ENCODE results near the gene PC. TPM values are rescaled to one million over a fixed set of nuclear protein-coding genes. Genes with fewer than 3 reads are reported as not detected.

PC gene
- total RNA-seq, 1 donor from 2014 or later: 10.5 TPM

GRCh38 chr11:66857234-66857926 lies 100.8 kb downstream of the PC start:
- DNase-seq (ENCODE audit: low read depth) (no peak), FAIRE-seq (no peak)
- Mint-ChIP-seq H3K9me3 (ENCODE audit: unreplicated experiment) (no peaks in the 10 kb centered on the region), H3K27ac (ENCODE audit: unreplicated experiment) (no peak overlapping the region), H3K36me3 (ENCODE audit: low read depth, unreplicated experiment) (no peaks in the 10 kb centered on the region), H3K4me3 (ENCODE audit: unreplicated experiment) (peak overlapping the region; percentile 82), H3K27me3 (ENCODE audit: low read depth, unreplicated experiment) (peaks cover 4% of the 10 kb centered on the region), H3K4me1 (ENCODE audit: low read depth, unreplicated experiment) (no peaks in the 10 kb centered on the region)
- H3K9me3 ChIP-seq (ENCODE audit: insufficient read depth, low read depth, low read length): no peaks in the 10 kb centered on the region
- TF ChIP-seq, protein P1, sequence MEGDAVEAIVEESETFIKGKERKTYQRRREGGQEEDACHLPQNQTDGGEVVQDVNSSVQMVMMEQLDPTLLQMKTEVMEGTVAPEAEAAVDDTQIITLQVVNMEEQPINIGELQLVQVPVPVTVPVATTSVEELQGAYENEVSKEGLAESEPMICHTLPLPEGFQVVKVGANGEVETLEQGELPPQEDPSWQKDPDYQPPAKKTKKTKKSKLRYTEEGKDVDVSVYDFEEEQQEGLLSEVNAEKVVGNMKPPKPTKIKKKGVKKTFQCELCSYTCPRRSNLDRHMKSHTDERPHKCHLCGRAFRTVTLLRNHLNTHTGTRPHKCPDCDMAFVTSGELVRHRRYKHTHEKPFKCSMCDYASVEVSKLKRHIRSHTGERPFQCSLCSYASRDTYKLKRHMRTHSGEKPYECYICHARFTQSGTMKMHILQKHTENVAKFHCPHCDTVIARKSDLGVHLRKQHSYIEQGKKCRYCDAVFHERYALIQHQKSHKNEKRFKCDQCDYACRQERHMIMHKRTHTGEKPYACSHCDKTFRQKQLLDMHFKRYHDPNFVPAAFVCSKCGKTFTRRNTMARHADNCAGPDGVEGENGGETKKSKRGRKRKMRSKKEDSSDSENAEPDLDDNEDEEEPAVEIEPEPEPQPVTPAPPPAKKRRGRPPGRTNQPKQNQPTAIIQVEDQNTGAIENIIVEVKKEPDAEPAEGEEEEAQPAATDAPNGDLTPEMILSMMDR (IDR thresholded peaks at IDR 0.05; ENCODE audit: insufficient read depth, low read depth, low read length): no peak
- no peak for TF ChIP-seq EZH2 (IDR thresholded peaks at IDR 0.05; ENCODE audit: insufficient read depth, low read length)
- no peaks in the 10 kb centered on the region for H3K27me3 ChIP-seq (ENCODE audit: insufficient read depth, low read length)
- H3K36me3 ChIP-seq (ENCODE audit: insufficient read depth, low read length): no peaks in the 10 kb centered on the region
- H2AFZ ChIP-seq (ENCODE audit: low read depth, low read length): no peak overlapping the region
- peak overlapping the region; percentile 93 for H3K4me2 ChIP-seq (ENCODE audit: low read length)
- peaks cover 36% of the 10 kb centered on the region for H3K79me2 ChIP-seq (ENCODE audit: insufficient read depth, low read length)
- H4K20me1 ChIP-seq (ENCODE audit: insufficient read depth, low read length): peaks cover 11% of the 10 kb centered on the region
- H3K9ac ChIP-seq (ENCODE audit: low read length): peak overlapping the region; percentile 78
- peaks cover 11% of the 10 kb centered on the region for H3K4me1 ChIP-seq (ENCODE audit: insufficient read depth, low read length)
- peak overlapping the region; percentile 71 for H3K4me3 ChIP-seq (ENCODE audit: insufficient read depth, low read depth, low read length)
- H3K27ac ChIP-seq (ENCODE audit: low read depth, low read length): peak overlapping the region; percentile 26

DNA sequence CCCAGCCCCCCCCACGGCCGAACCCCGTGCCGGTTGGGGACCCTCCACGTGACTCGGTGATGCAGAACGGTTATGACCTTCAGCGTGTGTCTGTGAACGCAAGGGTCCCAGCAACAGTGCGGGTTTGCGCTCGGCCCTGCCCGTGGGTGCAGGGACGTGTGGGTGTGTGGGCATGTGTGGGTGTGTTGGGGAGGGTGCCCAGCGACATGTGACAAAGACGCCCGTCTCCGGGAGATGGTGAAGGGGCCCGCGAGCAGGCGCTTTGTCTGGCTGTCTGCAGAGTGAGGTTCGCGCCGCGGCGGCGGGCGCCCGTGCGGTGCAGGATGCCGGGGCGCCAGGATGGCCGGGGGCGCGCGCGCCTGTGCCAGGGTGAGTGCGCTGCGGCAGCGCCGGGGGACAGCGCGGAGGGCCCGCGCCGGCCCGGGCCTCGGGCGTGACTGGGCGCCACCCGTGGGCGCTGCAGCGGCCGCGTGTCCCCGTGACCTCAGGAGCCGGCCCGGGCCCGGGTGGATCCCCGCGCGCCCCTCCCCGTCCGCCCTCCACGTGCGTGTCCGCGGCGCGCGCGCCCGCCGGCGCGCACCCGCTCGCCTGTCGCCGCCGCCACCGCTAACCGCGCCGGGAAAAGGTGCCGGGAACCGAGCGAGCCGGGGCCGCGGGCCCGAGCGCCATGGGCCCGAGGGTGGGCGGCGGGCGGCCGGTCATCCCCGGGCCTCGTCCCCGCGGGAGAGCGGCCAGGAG lies 101.5 kb downstream of the PC start, which contains the start of gene LRFN4:
Gene LRFN4 (plus strand): TSS at position 569 of the 738 bp plus-strand sequence. CDS start 681 bp downstream, outside the sequence.
- Histone ChIP-seq H3K36me3 (ENCODE audit: insufficient read depth, low read length) (no peaks in the 10 kb centered on the region), H3K27me3 (ENCODE audit: insufficient read depth, low read length) (no peaks in the 10 kb centered on the region), H3K9me3 (ENCODE audit: insufficient read depth, low read depth, low read length) (no peaks in the 10 kb centered on the region), H3K4me3 (ENCODE audit: insufficient read depth, low read depth, low read length) (peak within 1 kb of the TSS; percentile 71), H4K20me1 (ENCODE audit: insufficient read depth, low read length) (peaks cover 11% of the 10 kb centered on the region), H3K4me2 (ENCODE audit: low read length) (peak within 1 kb of the TSS; percentile 93), H2AFZ (ENCODE audit: low read depth, low read length) (peak within 1 kb of the TSS; percentile 88), H3K79me2 (ENCODE audit: insufficient read depth, low read length) (peaks cover 36% of the 10 kb centered on the region), H3K4me1 (ENCODE audit: insufficient read depth, low read length) (peaks cover 11% of the 10 kb centered on the region), H3K9ac (ENCODE audit: low read length) (peak within 1 kb of the TSS; percentile 86), H3K27ac (ENCODE audit: low read depth, low read length) (peak within 1 kb of the TSS; percentile 70)
- DNase-seq (ENCODE audit: low read depth): no peak
- Mint-ChIP-seq H3K4me1 (ENCODE audit: low read depth, unreplicated experiment) (no peaks in the 10 kb centered on the region), H3K4me3 (ENCODE audit: unreplicated experiment) (peak within 1 kb of the TSS; percentile 88), H3K27me3 (ENCODE audit: low read depth, unreplicated experiment) (peaks cover 5% of the 10 kb centered on the region), H3K36me3 (ENCODE audit: low read depth, unreplicated experiment) (no peaks in the 10 kb centered on the region), H3K9me3 (ENCODE audit: unreplicated experiment) (no peaks in the 10 kb centered on the region), H3K27ac (ENCODE audit: unreplicated experiment) (peak within 1 kb of the TSS; percentile 84)
- no peak for TF ChIP-seq EZH2 (IDR thresholded peaks at IDR 0.05; ENCODE audit: insufficient read depth, low read length)
- FAIRE-seq: no peak

GRCh38 chr11:66855574-66856495 lies 102.3 kb downstream of the PC start:
- TF ChIP-seq, protein P1 (IDR thresholded peaks at IDR 0.05; ENCODE audit: insufficient read depth, low read depth, low read length): no peak
- no peak for TF ChIP-seq EZH2 (IDR thresholded peaks at IDR 0.05; ENCODE audit: insufficient read depth, low read length)
- H3K79me2 ChIP-seq (ENCODE audit: insufficient read depth, low read length): peaks cover 35% of the 10 kb centered on the region
- Mint-ChIP-seq H3K27me3 (ENCODE audit: low read depth, unreplicated experiment) (peaks cover 6% of the 10 kb centered on the region), H3K27ac (ENCODE audit: unreplicated experiment) (peak overlapping the region; percentile 35), H3K36me3 (ENCODE audit: low read depth, unreplicated experiment) (peaks cover 2% of the 10 kb centered on the region), H3K4me3 (ENCODE audit: unreplicated experiment) (peak overlapping the region; percentile 82), H3K9me3 (ENCODE audit: unreplicated experiment) (no peaks in the 10 kb centered on the region), H3K4me1 (ENCODE audit: low read depth, unreplicated experiment) (no peaks in the 10 kb centered on the region)
- H3K36me3 ChIP-seq (ENCODE audit: insufficient read depth, low read length): no peaks in the 10 kb centered on the region
- H3K4me1 ChIP-seq (ENCODE audit: insufficient read depth, low read length): peaks cover 11% of the 10 kb centered on the region
- H4K20me1 ChIP-seq (ENCODE audit: insufficient read depth, low read length): peaks cover 7% of the 10 kb centered on the region
- H3K4me2 ChIP-seq (ENCODE audit: low read length): peak overlapping the region; percentile 93
- no peaks in the 10 kb centered on the region for H3K9me3 ChIP-seq (ENCODE audit: insufficient read depth, low read depth, low read length)
- DNase-seq (ENCODE audit: low read depth): peak; percentile 75
- peak overlapping the region; percentile 88 for H2AFZ ChIP-seq (ENCODE audit: low read depth, low read length)
- peak overlapping the region; percentile 70 for H3K27ac ChIP-seq (ENCODE audit: low read depth, low read length)
- no peaks in the 10 kb centered on the region for H3K27me3 ChIP-seq (ENCODE audit: insufficient read depth, low read length)
- no peak for FAIRE-seq
- H3K4me3 ChIP-seq (ENCODE audit: insufficient read depth, low read depth, low read length): peak overlapping the region; percentile 71
- peak overlapping the region; percentile 86 for H3K9ac ChIP-seq (ENCODE audit: low read length)

All from astrocyte (in vitro differentiated cells and primary cell).